ENCODE results near the gene HOXD4.
A peak's percentile ranks its signal among the peaks of the same experiment; 100 is the strongest.

HOXD4 gene

GRCh38 chr2:176146101-176146500 is 5.2 kb upstream of the HOXD4 start (continued):
- TF ChIP-seq PRDM4 (tag by site-specific recombination; IDR thresholded peaks at IDR 0.05) (0 out of 2 replicates have a peak, but pooled peaks have one; percentile 46), ZNF585B (tag by site-specific recombination; IDR thresholded peaks at IDR 0.05) (no peak), ZEB2 (tag by site-specific recombination; IDR thresholded peaks at IDR 0.05) (0 out of 2 replicates have a peak, but pooled peaks have one; percentile 13), ZNF311 (tag by site-specific recombination; IDR thresholded peaks at IDR 0.05; ENCODE audit: borderline replicate concordance) (no peak), ZNF558 (tag by site-specific recombination; IDR thresholded peaks at IDR 0.05) (no peak), ZNF138 (tag by site-specific recombination; IDR thresholded peaks at IDR 0.05; ENCODE audit: borderline replicate concordance) (no peak), ZXDB (tag by site-specific recombination; IDR thresholded peaks at IDR 0.05) (peak; percentile 52; the same call in 1 of the 2 replicates), KLF17 (tag by site-specific recombination; IDR thresholded peaks at IDR 0.05) (no peak)
- TF ChIP-seq, protein P1, sequence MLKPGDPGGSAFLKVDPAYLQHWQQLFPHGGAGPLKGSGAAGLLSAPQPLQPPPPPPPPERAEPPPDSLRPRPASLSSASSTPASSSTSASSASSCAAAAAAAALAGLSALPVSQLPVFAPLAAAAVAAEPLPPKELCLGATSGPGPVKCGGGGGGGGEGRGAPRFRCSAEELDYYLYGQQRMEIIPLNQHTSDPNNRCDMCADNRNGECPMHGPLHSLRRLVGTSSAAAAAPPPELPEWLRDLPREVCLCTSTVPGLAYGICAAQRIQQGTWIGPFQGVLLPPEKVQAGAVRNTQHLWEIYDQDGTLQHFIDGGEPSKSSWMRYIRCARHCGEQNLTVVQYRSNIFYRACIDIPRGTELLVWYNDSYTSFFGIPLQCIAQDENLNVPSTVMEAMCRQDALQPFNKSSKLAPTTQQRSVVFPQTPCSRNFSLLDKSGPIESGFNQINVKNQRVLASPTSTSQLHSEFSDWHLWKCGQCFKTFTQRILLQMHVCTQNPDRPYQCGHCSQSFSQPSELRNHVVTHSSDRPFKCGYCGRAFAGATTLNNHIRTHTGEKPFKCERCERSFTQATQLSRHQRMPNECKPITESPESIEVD (tag by site-specific recombination; IDR thresholded peaks at IDR 0.05) = peak; percentile 85
- TF ChIP-seq, protein P2, sequence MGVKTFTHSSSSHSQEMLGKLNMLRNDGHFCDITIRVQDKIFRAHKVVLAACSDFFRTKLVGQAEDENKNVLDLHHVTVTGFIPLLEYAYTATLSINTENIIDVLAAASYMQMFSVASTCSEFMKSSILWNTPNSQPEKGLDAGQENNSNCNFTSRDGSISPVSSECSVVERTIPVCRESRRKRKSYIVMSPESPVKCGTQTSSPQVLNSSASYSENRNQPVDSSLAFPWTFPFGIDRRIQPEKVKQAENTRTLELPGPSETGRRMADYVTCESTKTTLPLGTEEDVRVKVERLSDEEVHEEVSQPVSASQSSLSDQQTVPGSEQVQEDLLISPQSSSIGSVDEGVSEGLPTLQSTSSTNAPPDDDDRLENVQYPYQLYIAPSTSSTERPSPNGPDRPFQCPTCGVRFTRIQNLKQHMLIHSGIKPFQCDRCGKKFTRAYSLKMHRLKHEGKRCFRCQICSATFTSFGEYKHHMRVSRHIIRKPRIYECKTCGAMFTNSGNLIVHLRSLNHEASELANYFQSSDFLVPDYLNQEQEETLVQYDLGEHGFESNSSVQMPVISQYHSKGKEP (tag by site-specific recombination; IDR thresholded peaks at IDR 0.05) = peak; percentile 70

GRCh38 chr2:176146645-176147044 is 4.7 kb upstream of the HOXD4 start:
- TF ChIP-seq, protein P2 (tag by site-specific recombination; IDR thresholded peaks at IDR 0.05) = no peak
- TF ChIP-seq SP2 (tag by site-specific recombination; IDR thresholded peaks at IDR 0.05) (no peak), GFI1B (tag by site-specific recombination; IDR thresholded peaks at IDR 0.05) (no peak), GLI2 (tag by site-specific recombination; IDR thresholded peaks at IDR 0.05; ENCODE audit: borderline replicate concordance, low read depth) (no peak), ZNF571 (tag by site-specific recombination; IDR thresholded peaks at IDR 0.05) (no peak), ZNF626 (tag by site-specific recombination; IDR thresholded peaks at IDR 0.05) (no peak), ZNF621 (tag by site-specific recombination; IDR thresholded peaks at IDR 0.05) (no peak), ZNF18 (tag by site-specific recombination; IDR thresholded peaks at IDR 0.05) (no peak), ZFHX2 (tag by site-specific recombination; conservative IDR thresholded peaks at IDR 0.05) (no peak), SP3 (tag by site-specific recombination; IDR thresholded peaks at IDR 0.05) (no peak), ZNF549 (tag by site-specific recombination; IDR thresholded peaks at IDR 0.05) (no peak), ZNF302 (tag by site-specific recombination; IDR thresholded peaks at IDR 0.05; ENCODE audit: low read depth) (no peak), ZNF175 (tag by site-specific recombination; IDR thresholded peaks at IDR 0.05) (no peak), ZNF777 (tag by site-specific recombination; IDR thresholded peaks at IDR 0.05; ENCODE audit: borderline replicate concordance) (no peak), KLF10 (tag by site-specific recombination; IDR thresholded peaks at IDR 0.05) (no peak), ZNF580 (tag by site-specific recombination; IDR thresholded peaks at IDR 0.05) (no peak), ZNF792 (tag by site-specific recombination; IDR thresholded peaks at IDR 0.05) (no peak), HOXA7 (CRISPR knock-in tag; IDR thresholded peaks at IDR 0.05; ENCODE audit: borderline replicate concordance) (no peak)
- ChIA-PET POLR2A (no interaction called here), CTCF (no interaction called here)
- Histone ChIP-seq H3K27ac (ENCODE audit: extremely low read depth, low read depth, low read length) (peak overlapping the region; percentile 29; the same call in 1 of the 2 replicates), H3K36me3 (ENCODE audit: control insufficient read depth in 2 of 2, insufficient read depth in 1 of 2, low read length in 2 of 2) (peaks cover 0 to 18% of the 10 kb centered on the region in 2 experiments; a peak in 1 of 3 replicates), H3K9me3 (ENCODE audit: control insufficient read depth, insufficient read depth, low read depth, low read length) (no peaks in the 10 kb centered on the region), H3K4me1 (ENCODE audit: control insufficient read depth, insufficient read depth, low read length) (peaks cover 15% of the 10 kb centered on the region), H3K4me3 (ENCODE audit: low read depth, low read length) (no peak overlapping the region)
